Measurements from ENCODE around the gene POP7.
"Not testable (repeated sequence)": the region's sequence is repeated elsewhere in the genome, so short reads cannot be mapped to it uniquely, and the experiment has no call there.

DNA sequence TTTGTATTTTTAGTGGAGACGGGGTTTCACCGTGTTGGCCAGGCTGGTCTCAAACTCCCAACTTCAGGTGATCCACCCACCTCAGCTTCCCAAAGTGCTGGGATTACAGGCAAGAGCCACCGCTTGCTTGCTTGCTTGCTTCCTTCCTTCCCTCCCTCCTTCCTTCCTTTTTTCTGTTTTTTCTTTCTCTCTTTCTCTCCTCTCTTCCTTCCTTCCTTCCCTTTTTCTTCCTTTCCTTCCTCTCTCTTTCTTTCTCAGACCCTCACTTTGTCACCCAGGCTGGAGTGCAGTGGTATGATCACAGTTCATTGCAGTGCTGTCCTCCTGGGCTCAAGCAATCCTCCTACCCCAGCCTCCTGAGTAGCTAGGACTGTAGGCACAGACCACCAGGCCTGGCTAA is 4.8 kb upstream of the POP7 start:
- TF ChIP-seq, protein P1, sequence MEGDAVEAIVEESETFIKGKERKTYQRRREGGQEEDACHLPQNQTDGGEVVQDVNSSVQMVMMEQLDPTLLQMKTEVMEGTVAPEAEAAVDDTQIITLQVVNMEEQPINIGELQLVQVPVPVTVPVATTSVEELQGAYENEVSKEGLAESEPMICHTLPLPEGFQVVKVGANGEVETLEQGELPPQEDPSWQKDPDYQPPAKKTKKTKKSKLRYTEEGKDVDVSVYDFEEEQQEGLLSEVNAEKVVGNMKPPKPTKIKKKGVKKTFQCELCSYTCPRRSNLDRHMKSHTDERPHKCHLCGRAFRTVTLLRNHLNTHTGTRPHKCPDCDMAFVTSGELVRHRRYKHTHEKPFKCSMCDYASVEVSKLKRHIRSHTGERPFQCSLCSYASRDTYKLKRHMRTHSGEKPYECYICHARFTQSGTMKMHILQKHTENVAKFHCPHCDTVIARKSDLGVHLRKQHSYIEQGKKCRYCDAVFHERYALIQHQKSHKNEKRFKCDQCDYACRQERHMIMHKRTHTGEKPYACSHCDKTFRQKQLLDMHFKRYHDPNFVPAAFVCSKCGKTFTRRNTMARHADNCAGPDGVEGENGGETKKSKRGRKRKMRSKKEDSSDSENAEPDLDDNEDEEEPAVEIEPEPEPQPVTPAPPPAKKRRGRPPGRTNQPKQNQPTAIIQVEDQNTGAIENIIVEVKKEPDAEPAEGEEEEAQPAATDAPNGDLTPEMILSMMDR (IDR thresholded peaks at IDR 0.05): not testable (repeated sequence)
- not testable (repeated sequence) for TF ChIP-seq POLR2A (IDR thresholded peaks at IDR 0.05)
